ENCODE measurements around the gene LRRC28.

- no peak for TF ChIP-seq WT1 (tag by site-specific recombination; IDR thresholded peaks at IDR 0.05)
- TF ChIP-seq PATZ1 (tag by site-specific recombination; IDR thresholded peaks at IDR 0.05), result no peak
- TF ChIP-seq CTCF (tag by site-specific recombination; IDR thresholded peaks at IDR 0.05), result no peak
- TF ChIP-seq ZNF350 (tag by site-specific recombination; IDR thresholded peaks at IDR 0.05), result no peak
- no peak for TF ChIP-seq YY1 (tag by site-specific recombination; IDR thresholded peaks at IDR 0.05)
- TF ChIP-seq ZNF274 (IDR thresholded peaks at IDR 0.05; ENCODE audit: low read length), result no peak
- TF ChIP-seq ZNF274 (tag by site-specific recombination; IDR thresholded peaks at IDR 0.05; ENCODE audit: borderline replicate concordance), result no peak
- TF ChIP-seq ZNF10 (tag by site-specific recombination; IDR thresholded peaks at IDR 0.05), result no peak
- TF ChIP-seq PBX3 (CRISPR knock-in tag; IDR thresholded peaks at IDR 0.05), result no peak
- no peak for TF ChIP-seq ZNF701 (tag by site-specific recombination; IDR thresholded peaks at IDR 0.05)
- TF ChIP-seq ZNF335 (tag by site-specific recombination; conservative IDR thresholded peaks at IDR 0.05), result no peak
- TF ChIP-seq ZNF324 (tag by site-specific recombination; IDR thresholded peaks at IDR 0.05), result no peak
- TF ChIP-seq ZNF843 (tag by site-specific recombination; IDR thresholded peaks at IDR 0.05), result no peak
- no peak for TF ChIP-seq SP2 (tag by site-specific recombination; IDR thresholded peaks at IDR 0.05)
- no peak for TF ChIP-seq ELK4 (IDR thresholded peaks at IDR 0.05; ENCODE audit: borderline replicate concordance, low read depth, low read length)
These were observed 12.8 kb downstream of the LRRC28 start for GRCh38 chr15:99264125-99264524.
